ENCODE results near the gene MBL2. TPM values are rescaled to one million over a fixed set of nuclear protein-coding genes. Genes with fewer than 3 reads are reported as not detected.
A peak's percentile ranks its signal among the peaks of the same experiment; 100 is the strongest.

MBL2 gene
- not detected for total RNA-seq
- long read RNA-seq: 0 reads

DNA sequence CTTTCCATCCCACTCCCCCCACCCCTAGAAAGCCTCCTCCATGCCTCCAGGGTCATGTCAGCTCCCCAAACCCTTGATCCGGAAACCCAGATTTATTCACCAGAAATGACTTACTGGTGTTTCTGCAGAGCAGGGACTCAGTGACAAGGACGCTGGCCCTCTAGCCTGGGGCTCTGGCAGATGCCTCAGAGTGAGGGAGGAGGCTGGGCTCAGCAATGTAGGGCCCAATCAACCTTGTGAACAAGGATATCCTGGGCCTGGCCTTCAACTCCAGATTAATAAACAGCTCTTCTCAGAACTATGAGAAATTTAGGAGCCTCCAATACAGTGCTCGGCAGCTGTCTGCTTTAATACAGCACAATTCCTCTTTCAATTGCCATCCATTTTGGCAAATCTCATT is at the start of gene MBL2:
Gene MBL2, minus strand, starts transcription at position 162 of the 400 bp plus-strand sequence. CDS start 1,149 bp downstream, outside the sequence.
- no peak for DNase-seq (ENCODE audit: low spot score)

DNA sequence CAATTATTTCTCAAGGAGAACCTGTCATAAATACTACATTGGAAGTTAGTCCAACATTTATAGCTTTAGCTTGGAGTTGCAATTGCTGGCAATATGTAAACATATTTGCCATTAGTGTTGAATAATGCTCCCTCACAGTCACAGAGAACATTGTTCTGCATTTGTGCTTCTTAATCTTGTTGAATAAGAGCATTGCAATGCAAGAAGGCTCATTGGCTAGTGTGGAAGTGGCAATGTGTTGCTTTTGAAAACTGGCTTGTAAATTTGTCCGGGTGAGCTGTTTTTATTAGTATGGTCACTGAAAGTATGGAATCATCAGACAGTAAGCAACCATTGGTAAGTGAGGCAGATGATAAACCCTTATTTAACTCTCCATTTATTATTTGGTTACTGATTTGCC is 47.7 kb upstream of the MBL2 start:
- no peak for DNase-seq (ENCODE audit: low spot score)

DNA sequence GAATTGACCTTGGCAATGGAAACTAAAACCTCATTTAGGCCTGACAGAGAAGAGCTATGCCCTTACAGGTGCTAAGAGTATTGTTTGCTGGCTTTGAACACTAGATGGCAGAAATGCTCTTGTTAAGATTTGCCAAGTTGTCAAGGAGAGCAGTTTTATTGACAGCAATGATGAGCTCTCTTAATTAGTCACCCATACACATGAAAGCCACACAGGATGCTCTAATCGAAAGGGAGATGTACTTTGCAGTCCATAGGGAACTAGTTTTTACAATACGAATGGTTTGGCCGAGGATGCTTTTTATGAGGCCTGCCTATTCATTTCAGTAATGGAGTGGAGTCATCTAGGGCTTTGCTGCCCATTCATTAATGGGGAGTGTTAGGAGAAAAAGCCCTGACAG is 45.4 kb upstream of the MBL2 start:
- no peak for DNase-seq (ENCODE audit: low spot score)

DNA sequence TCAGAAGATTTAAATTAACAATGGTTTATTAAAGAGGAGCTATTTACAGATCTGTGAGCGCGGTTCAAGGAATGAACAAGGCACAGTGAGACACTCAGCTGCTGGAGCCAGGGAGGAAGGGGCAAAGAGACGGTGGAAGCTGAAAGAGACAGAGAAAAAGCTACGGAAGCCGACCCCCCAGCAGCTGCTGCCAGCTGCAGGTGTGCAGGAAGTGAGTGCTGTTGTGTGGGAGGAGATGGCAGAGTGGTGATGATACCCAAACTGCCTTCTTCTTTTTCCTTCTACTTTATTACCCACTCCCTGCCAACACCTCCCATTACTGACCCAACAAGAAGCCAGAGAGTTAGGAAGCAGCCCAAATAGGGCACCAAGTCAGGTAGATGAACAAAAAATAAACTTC is 41.9 kb upstream of the MBL2 start:
- DNase-seq (ENCODE audit: low spot score): no peak

DNA sequence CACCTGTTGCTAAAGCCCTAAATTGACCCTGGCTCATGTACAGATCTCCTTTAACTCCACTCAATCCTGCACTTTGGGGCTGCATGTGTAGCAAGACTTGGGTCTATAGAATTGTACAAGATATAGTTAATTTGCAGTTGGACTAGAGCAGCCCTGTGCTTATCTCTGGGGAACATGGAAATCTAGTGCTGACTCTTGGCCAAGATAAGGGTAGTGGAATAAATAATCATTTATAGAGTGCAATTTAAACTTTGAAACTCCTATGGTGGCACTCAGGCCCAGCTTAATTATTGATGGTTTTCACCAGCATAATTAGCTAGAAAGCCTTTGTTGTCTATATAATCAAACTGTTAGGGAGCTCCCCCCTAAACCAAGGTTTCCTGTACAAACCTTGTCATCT is 39.2 kb upstream of the MBL2 start:
- DNase-seq (ENCODE audit: low spot score): no peak

DNA sequence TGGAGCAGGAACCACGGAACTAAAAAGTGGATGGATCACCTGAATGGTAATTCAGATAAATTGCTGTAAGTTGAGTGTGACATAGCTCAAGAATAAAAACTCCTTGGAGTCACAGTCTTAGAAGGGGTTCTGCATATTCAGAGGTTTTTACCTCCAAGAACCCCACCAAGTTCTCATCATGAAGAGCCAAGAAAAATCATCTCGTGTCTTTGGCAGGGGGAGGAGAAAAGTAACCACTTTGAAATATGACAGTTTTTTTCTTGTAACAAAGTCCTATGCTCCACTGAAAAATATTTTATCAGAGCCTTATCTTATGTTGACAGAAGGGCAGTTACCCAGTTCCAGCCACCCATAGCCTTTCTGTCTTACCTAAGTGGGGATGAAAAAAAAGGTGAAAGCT is 38.2 kb upstream of the MBL2 start:
- DNase-seq (ENCODE audit: low spot score): no peak

DNA sequence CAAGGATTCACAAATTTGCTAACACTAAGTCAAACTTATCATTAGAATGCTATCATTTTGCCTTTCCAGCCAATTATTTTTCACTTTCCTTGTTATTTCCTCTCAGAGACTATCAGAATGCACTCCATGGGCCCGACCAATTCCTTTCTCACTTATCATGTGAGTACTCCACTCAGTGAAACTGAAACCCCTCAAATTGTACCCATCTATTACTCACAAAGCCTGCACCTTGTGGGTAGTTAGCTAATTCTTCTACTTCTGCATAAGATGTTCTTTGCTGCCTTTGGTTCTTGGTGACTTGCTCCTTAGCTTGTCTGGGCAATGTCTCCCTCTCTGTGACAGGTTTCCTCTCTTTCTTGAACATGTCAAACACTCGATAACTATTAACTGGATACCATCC is 35.2 kb upstream of the MBL2 start:
- no peak for DNase-seq (ENCODE audit: low spot score)

DNA sequence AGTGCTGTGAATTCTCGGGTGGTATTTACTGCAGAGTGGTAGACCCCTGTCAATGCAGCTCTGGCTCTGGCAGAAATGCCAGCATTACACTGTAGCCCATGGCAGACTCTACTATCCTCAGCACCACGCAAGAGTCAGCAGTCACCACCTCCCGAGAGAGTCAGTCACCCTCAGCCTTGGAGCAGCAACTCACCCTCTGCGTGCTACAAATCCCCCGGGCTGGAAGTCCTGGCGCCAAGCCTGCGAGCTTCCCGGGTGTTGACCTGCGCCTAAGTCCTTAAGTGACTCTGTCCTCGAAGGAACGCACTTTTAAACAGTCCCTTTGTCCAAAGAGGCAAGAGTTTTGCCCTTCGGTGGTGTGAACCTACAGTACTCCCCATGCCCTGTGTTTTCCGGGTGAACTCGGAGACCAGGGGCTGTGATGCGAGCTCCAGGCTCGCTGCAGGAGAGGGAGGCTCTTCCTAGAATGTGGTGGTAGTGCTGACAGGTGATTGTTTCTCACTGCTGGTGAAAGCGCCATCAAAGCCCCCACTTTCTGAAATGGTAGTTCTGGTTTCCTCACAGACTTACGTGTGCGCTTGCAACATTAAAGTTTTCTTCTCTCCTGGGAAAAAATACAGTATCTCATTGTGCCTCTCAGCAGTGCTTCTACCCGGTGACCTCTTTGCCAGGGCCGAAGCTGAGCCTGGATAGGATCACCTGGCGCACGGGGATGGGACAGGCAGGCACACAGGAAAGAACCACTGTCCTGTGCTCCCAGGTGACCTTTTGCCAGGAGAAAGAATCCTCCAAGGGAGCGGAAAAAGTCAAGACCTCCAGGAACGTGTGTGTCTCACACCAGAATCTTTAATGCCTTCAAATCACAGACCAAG is 33.1 kb upstream of the MBL2 start:
- DNase-seq (ENCODE audit: low spot score): no peak

DNA sequence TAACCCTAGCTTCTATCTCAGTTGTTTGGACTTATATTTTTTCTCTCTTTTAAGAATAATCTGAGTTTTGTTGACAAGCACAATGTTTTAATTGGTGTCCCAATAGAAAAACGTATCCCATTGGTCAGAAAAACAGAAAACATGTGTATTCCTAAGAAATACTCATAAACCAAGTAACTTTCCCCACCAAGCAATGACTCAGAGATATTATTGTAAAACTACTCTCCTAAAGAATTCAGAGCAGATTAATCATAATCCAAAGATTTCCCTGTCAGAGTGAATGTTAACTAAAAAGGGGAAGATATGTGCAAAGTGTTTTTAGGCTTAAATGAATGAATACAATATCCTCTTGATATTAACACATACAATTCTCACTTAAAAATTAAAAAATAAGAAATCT is 29.4 kb upstream of the MBL2 start:
- no peak for DNase-seq (ENCODE audit: low spot score)

DNA sequence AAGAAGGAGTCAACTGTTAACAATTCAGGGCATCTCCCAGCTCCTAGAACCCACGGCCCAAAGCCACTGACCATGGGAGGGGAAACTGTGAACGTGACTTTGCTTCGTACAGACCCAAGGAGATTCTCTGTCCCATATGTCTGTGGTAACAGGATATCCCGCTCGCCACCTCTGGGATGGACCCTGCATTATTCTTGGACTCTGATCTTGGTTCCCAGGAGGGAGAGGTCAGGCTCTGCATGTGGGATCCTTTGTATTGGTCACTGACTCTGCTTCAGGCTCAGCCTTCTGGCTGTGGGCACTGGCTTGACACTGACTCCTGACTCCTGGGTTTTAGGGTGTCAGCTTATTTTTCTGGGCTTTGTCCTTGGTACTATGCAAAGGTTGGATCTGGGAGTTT is 13.5 kb upstream of the MBL2 start:
- DNase-seq (ENCODE audit: low spot score): no peak

DNA sequence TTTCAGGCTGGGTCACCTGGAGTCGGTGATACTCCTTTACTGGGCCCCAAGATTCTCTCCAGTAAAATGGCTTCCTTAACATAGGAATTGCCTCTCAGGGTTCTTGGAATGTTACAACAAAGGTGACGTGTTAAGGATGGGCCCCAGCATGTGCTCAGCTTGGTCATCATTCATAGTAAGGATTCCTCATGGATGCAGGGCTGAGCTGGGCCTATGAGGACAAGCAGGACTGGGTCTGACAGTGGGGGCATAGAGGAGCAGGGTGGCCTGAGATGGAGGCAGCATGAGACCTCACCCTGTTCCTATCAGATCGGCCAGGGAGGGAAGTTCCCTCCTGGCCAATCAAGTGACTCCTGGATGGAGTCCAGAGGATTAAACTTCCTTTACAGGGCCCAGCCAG is 12.8 kb upstream of the MBL2 start:
- no peak for DNase-seq (ENCODE audit: low spot score)

DNA sequence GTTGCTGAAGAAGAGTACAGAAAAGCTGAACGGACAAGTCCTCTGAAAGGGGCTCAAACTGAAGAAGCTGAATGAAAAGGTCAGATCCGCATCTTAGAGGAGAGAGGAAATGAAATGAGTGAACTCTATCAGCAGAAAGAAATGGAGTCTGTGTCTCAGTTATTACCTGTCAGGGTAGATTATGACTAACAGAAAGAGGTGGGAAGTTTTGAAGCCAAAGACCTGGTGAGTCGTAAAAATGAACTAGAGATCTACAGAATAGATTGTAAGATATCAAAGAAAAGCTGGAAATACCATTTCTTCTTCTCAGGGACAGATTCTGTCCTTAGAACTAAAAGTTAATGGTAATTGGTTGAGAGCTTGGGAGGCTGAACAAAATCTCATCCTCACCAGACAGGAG is 11.1 kb upstream of the MBL2 start:
- DNase-seq (ENCODE audit: low spot score): no peak

DNA sequence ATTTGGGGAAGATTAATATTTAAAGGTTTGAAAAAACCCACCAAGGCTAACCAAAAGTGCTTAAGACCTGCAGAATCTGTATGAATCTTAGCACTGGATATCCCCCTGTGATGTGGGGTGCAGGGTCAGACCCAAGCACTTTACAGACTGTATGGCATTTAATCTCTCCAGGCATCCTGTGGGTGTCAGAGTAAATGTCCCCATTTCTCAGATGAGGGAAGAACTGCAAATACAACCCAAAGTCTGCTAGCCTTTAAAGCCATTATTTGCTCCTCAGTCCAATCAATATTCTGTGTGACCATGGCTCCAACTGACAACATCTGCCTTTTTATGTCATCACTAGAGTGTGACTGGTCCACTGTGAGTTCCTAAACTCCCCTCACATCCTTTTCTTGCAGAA is 10.0 kb upstream of the MBL2 start:
- no peak for DNase-seq (ENCODE audit: low spot score)

DNA sequence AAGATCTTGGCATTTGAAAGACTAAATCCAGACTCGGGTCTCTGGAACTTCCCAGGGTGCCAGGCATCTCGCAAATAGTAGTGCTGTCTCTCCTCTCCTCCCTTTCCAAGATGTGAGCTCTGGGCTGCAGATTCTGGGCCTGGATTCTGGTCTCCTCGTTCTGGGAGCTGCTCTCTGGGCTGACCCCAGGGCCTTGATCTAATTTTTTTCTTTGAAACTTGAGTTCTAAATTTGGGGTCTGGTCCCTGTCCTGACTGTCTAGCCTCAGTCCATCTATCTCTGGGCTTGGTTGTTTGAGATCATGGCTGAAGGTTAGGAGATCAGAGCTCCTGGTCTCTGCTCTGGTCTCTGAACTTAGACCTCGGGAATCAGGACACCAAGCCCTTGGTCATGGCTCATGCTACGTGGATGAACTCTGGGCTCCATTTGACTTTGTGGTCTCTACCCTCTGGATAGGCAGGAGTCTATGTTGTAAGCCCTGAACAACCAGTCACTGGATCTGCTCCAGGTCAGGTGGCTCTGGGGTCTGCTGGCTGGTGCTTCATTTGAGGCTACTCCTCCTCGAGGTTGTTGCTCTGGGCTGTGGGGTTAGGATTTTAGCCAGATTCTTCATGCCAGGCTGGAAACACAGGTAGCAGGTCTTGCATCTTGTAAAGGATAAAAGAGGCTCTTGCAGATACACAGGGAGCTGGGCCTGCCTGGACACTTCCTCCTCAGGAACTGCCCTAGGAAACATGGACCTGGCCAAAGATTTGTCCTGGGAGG is 8.0 kb upstream of the MBL2 start:
- DNase-seq (ENCODE audit: low spot score): no peak

DNA sequence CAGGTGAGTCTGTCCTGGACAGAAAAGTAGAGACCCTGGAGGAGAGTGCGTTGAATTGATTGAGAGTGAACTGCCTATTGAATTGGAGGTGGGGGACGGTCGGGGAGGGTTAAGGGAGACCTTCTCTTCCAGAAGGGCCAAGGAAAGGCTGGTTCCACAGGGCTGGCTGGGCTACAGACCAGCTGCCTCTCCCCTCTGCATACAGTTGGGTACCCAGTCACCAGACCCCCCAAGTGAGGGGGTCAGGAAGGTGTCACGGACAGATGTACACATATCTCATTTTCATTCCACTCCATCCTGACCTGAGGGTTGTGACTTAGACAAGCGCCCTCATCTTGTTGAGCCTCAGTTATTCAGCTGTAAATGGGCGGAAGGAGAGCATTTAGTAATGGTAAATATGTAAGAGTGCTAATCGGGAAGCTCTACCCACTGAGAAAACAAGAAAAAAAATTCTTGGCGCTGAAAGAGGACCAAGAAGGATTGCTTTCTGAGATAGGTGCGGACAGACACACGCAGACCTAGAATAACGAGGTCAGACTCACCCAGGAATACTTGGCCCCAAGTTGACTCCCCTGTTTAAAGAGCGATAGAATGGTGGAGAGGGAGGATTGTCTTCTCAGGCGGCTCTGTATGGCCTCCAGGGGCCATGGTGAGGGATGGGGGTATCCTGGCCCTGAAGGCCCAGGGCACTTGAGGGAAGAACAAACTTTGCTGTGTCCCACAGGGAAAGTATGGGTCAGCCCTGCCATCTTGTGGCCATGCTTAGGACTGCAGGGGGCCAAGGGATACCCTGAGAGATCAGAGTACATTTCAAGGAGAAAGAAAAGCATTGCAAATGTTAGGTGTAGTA is 7.2 kb upstream of the MBL2 start:
- DNase-seq (ENCODE audit: low spot score): no peak

DNA sequence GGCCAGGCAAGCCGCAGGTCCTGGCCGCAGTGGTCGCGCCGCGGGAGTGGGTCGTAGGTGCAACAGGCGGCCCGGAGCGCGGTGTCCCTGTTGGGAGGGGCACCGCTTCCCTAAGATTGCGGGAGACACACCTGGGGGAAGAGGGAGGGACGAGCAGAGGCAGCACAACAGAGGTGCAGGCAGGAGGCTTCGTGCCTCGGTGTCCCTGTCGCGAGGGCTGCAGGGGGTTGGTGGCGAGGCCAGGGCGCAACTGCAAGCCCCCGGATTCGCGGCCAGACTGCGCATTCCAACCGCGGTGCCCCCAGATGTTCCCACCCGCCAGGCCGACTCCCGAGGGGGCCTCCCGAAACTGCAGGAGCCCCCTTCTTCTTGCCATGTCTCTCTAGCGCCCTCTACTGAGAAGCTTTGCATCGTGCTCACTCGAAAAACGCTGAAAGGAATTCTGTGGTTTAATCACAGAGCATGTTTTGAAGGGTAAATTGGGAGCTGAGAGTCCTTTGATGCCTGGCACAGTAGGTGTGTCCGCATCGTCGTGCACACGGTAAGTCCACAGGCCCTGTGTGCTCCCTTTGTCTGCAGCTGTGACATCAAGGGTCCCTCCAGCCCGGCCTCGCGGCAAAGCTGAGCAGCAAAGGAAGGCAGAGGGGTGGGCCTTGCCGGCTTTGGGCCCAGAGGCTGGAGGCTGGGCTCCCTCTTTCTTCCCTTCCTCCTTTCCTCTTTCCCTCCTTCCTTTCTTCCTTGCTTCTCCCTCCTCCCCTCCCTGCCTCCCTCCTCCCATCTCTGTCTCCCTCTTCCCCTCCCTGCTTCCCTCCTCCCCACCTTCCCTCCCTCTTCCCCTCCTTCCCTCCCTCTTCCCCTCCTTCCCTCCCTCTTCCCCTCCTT is 6.2 kb upstream of the MBL2 start:
- no peak for DNase-seq (ENCODE audit: low spot score)

DNA sequence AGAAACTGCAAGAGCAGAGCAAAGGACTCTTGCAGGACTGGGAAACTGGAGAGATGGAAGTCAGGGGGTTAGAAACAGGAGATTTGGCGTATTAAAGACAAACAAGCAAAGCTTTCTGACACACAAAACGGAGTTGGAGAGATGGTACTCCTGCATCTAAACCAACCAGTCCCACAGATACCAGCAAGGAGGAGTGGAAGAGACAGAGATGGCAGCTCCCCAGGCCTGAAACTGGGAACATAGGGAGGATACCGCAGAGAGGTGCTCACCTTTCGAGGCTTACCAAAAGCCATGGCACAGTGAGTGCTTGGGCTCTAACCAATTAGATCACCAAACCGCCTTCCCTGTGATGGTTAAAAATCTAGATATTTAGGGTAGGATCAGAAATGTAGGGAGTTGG is 4.8 kb upstream of the MBL2 start:
- no peak for DNase-seq (ENCODE audit: low spot score)

DNA sequence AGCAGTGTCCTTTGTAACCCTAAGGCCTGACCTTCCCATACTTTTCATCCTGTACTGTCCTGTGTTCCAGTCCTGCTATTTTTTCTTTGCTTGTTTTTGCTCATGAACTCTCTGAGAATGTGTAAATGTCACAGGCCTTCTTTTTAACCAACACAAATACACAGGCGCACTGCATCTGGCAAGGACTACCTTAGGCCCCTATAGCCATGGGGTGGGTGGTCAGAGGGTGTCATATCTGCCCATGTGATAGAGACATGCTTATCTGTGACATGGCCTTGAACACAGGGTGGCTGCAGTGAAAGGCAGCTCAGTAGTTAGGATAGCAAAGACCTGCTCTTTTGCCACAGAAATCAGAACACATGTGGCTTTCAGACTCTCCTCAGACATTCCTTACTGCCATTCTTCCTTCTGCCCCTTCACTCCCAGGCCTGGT is 3.9 kb upstream of the MBL2 start:
- DNase-seq (ENCODE audit: low spot score): no peak

DNA sequence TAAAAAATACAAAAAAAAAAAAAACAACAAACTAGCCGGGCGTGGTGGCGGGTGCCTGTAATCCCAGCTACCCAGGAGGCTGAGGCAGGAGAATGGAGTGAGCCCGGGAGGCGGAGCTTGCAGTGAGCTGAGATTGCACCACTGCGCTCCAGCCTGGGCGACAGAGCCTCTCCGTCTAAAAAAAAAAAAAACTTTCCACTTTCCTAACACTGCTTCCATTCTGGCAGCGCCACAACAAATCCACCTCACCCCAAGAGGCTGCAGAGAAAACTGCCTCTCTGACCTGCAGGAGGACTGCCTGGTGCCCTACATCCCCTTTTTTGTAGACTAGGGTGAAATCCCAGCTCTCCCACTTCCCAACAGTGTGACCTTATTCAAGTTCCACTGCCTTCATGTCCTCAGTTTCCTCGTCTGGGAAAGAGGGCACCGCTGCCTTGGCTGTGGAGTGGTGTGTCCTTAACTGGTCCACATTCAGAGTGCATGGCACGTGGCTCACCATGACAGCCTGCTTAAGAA is 2.6 kb upstream of the MBL2 start:
- no peak for DNase-seq (ENCODE audit: low spot score)

DNA sequence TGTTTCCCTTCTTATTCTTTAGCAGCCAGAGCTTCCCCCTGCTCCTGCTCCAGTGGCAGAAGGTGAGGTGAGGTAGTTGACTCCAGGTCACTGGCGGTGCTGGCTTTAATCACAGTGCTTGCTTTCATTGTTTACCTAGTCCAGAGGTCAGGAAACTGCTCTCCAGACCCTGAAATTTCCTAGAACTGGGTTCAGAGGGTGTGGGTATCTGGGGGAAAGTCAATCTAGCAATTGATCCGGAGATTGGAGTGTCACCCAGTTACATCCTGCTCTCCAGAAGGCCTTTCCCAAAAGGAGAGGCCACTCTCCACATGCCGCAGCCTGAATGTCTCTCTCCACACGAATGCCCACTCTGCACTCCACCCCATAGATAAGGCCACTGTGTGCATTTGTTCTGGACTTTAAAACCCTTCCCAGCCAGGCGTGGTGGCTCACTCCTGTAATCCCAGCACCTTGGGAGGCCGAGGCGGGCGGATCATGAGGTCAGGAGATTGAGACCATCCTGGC is 2.1 kb upstream of the MBL2 start:
- peak; percentile 30 for DNase-seq (ENCODE audit: low spot score)
